NCI-H128 (cell line): ENCODE data around the gene PDILT.
"Not testable (repeated sequence)": the region's sequence is repeated elsewhere in the genome, so short reads cannot be mapped to it uniquely, and the experiment has no call there.

Experiments
- DNase-seq: peaks from one replicate; lab custom pipeline; 2025; ENCODE audit not compliant: unreplicated experiment; lab: John Stamatoyannopoulos, UW

The PDILT gene

GRCh38 chr16:20404637-20405036 is at the start of gene PDILT:
Gene PDILT (minus strand): TSS chr16:20404737. CDS start chr16:20399300, 5,437 bp downstream.
- no peak for DNase-seq

DNA sequence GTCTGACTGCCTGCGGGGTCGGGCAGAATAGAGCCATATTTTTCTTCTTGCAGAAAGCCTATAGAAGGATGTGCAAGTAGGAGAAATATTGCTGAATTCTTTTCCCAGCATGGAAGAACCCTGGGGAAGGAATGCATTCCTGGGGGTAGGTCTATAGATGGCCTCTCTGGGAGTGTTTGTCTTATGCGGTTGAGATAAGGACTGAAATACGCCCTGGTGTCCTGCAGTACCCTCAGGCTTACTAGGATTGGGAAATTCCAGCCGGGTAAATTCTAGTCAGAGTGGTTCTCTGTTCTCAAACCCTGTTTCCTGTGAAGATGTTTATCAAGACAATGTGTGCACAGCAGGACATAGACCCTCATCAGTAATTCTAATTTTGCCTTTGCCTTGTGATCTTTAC is 49.1 kb upstream of the PDILT start:
- not testable (repeated sequence) for DNase-seq

DNA sequence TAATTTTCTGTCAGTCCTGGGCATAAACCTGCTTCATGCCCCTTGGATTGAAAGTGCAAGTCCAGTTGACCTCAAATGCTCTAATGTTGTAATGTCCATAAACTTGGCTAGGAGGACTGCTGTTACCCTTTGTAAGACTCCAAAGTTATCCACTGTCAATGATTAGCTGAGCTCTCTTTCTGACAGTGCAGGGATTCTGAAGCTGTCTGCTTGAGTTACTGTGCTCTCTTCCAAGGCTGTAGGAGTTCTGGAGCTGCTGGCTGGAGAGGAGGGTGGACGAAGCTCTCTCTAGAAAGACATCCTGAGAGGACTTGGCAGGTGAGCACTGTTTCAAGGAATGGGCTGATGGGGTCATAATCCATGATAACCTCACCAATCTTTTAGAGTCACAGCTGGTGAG is 46.8 kb upstream of the PDILT start, which contains the start of gene ACSM2A:
Gene ACSM2A, plus strand, starts transcription at position 158 of the 400 bp plus-strand sequence. CDS start 8,594 bp downstream, outside the sequence.
- not testable (repeated sequence) for DNase-seq

GRCh38 chr16:20446652-20447393 is 42.3 kb upstream of the PDILT start:
- not testable (repeated sequence) for DNase-seq

DNA sequence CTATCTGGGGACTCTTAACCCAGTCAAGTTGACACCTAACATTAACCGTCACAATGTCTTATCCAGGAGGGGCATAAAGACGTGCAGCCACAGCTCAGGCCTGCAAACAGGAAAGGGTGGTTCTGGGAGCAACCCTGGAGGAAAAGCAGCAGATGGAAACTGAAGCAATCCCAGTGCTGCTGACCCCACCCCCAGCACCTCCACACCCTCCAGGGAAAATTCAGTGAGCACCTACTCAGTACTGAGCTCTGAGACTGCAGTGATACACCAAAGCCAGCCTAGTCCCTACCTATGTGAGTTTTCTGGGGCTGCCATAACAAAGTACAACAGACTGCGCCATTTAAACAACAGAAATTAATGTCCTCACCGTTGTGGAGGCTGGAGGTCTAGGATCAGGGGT is 37.3 kb upstream of the PDILT start:
- not testable (repeated sequence) for DNase-seq

- DNase-seq: no peak
Observed at GRCh38 chr16:20441191-20441590, 36.7 kb upstream of the PDILT start.

- DNase-seq: not testable (repeated sequence)
Observed at GRCh38 chr16:20440731-20441130, 36.2 kb upstream of the PDILT start.

DNA sequence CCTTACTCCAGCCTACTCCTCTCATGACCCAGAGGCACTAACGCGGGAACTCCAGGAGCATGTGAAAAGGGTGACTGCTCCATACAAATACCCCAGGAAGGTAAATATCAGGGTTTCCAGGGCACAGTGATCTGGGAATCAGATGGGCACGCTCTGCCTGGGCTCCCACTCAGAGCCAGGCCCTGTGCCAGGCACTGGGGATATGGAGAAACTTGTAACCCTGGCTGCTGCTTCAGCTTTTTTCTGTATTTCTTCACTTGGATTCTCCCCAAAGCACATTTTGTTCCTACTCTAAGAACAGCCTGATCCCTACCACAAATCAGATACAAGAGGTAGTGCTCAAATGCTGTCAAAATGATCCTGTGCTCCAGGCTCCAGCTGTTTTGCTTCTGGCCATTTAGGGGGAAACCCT is 35.3 kb upstream of the PDILT start:
- not testable (repeated sequence) for DNase-seq

DNA sequence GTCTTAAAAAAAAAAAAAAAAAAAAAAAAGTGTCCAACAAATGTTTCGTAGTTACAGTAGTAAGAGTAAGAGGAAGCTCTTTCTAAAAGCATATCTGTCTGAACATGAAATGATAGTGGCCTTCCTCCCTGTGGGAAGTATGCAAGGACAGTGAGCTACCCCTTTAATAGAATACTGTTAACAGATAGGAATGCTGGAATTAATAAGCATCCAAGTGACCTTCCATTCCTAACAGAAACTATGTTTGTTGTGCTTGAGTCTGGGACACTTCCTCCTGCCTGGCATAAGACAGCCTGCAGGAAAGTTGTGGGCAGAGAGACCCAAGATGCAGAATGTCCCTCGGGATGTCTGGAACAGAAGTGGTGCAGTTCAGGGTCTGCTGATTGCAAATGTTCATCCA is 34.4 kb upstream of the PDILT start:
- DNase-seq: not testable (repeated sequence)

DNA sequence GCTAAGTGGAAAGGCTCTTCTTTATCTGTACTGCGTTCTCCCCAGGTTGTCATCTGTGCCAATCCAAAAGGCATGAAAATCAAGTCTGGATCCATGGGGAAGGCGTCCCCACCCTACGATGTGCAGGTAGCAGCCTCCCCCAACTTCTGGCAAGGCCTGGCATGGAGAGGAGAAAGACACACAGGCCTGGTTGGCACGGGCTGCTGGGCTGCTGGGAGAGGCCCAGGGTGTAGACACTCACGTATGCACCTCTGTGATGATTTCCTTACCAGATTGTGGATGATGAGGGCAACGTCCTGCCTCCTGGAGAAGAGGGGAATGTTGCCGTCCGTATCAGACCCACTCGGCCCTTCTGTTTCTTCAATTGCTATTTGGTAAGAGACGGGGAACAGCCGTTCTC is 26.4 kb upstream of the PDILT start:
- no peak for DNase-seq

- DNase-seq: not testable (repeated sequence)
Observed at GRCh38 chr16:20430480-20430879, 25.9 kb upstream of the PDILT start.

GRCh38 chr16:20429499-20429898 is 25.0 kb upstream of the PDILT start:
- DNase-seq: not testable (repeated sequence)

GRCh38 chr16:20427401-20427797 is 22.9 kb upstream of the PDILT start:
- DNase-seq: not testable (repeated sequence)

- DNase-seq: no peak
Observed at GRCh38 chr16:20424129-20424866, 19.8 kb upstream of the PDILT start.

GRCh38 chr16:20423772-20424128 is 19.2 kb upstream of the PDILT start:
- not testable (repeated sequence) for DNase-seq

DNA sequence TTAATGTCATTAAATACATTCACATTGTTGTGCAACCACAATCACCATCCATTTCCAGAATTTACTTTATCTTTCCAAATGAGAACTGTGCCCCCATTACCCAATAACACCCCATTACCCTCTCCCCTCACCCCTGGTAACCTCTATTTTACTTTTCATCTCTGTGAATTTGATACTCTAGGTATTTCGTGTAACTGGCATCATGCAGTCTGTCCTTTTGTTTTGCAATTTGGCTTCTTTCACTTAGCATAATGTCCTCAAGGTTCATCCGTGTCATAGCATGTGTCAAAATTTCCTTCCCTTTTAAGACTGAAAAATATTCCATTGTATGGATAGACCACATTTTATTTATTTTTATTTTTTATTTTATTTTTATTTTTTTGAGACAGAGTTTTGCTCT is 17.2 kb upstream of the PDILT start:
- not testable (repeated sequence) for DNase-seq

- not testable (repeated sequence) for DNase-seq
Observed at GRCh38 chr16:20419093-20419492, 14.6 kb upstream of the PDILT start.

DNA sequence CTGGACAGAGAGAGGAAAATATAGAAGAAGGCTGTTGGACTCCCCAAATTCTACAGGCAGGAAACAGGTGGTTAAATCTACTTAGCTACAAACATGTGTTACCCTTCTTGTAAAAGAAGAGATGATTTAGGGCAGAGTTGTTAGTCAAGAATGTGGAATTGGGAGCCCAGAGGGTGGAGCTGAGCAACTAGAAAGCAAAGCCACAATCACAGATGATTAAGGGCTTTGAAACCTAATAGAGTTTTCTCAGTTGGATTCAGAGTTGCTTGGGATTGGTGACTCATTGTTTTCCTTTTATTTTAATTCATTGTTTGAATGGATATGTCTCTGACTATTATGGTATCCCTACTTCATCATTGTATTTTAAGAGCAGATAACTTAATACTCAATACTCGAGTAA is 11.0 kb upstream of the PDILT start:
- DNase-seq: no peak

GRCh38 chr16:20411055-20411454 is 6.5 kb upstream of the PDILT start:
- DNase-seq: no peak

DNA sequence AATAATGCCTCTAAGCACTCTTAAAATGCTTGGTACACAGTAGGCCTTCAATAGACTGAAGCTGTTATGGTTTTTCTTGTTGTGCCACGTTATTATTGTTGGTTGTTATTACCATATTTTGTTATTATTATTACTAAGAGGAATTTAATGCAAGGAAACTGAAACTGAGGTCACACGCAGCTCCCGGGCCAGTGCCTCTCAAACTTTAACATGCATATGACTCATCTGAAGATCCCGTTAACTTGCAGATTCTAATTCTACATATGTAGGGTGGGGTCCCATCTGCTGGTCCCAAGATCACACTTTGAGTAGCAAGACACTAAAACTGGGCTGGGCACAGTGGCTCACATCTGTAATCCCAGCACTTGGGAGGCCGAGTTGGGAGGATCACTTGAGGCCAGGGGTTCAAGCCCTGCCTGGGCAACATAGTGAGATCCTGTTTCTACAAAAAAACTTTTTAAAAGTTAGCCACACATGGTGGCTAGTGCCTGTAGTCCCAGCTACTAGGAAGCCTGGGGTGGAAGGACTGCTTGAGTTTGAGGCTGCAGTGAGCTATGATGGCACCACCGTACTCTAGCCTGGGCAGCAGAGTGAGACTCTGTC is 5.7 kb upstream of the PDILT start:
- DNase-seq: no peak

DNA sequence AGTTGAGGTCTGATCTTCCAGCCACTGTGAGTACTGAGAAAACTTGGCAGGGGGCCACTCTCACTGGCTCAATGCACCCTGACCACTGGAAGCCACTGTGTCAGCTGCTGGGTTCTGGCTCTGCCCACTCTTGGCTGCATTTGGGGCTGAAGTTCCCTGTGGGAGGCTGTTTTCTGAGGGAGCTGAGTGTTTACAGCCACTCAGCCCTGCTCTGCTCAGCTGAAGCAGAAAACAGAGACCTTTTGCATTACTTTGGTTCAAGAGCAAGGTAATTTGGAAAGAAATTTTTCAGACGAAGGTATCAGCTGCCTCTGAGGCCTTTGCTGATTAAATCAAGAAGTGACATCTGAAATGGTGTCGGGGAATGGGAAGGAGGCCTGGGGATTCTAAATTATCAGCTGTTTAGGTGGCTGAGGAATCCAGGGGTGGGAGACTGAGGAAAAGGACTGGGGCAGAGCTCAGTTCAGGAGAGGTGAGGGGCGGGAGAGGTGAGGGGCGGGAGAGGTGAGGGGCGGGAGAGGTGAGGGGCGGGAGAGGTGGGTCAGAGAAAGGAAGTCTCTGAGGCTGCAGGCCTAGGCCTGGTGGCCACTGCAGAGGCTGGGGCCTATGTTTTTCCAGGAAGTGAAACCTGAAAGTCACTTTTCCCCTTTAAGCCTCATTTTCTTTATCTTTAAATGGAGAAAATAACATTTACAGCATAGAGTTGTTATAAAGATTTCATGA is 5.0 kb upstream of the PDILT start, which contains the start of gene ACSM5:
Gene ACSM5, plus strand, starts transcription at position 137 of the 723 bp plus-strand sequence. CDS start 1,951 bp downstream, outside the sequence.
- no peak for DNase-seq
